H9 (cell line): ENCODE results near the gene TBC1D22A. TPM values are rescaled to one million over a fixed set of nuclear protein-coding genes. Genes with fewer than 3 reads are reported as not detected.

Source experiments
- DNase-seq: peaks from one replicate; pipeline ENCODE4 v3.0.0-alpha.2; 2017
- H2AFZ ChIP-seq: one replicate; pipeline ENCODE4 v1.6.1; 2013; ENCODE audit warnings: mild to moderate bottlenecking, low read length, control low read depth, moderate library complexity
- H2AK5ac ChIP-seq: 2 replicates; pipeline ENCODE4 v1.6.1; 2013; ENCODE audit warnings: low read length, control low read depth, mixed read lengths; ENCODE audit not compliant: insufficient read length
- H2BK120ac ChIP-seq: one replicate; pipeline ENCODE4 v1.6.1; 2013; ENCODE audit warnings: low read depth, mild to moderate bottlenecking, low read length, control low read depth, inconsistent platforms; ENCODE audit not compliant: poor library complexity, severe bottlenecking
- H2BK12ac ChIP-seq: 2 replicates; pipeline ENCODE4 v1.6.1; 2013; ENCODE audit warnings: low read length, control low read depth, mixed read lengths, low read depth; ENCODE audit not compliant: insufficient read length
- H2BK15ac ChIP-seq: 2 replicates; pipeline ENCODE4 v1.6.1; 2013; ENCODE audit warnings: low read depth, low read length, control low read depth
- H2BK20ac ChIP-seq: one replicate; pipeline ENCODE4 v1.6.1; 2013; ENCODE audit warnings: low read depth, mild to moderate bottlenecking, low read length, control low read depth, inconsistent platforms; ENCODE audit not compliant: poor library complexity, severe bottlenecking
- H2BK5ac ChIP-seq: 2 replicates; pipeline ENCODE4 v1.6.1; 2013; ENCODE audit warnings: low read length, control low read depth, mixed read lengths; ENCODE audit not compliant: insufficient read length
- H3K14ac ChIP-seq: 2 replicates; pipeline ENCODE4 v1.6.1; 2013; ENCODE audit warnings: low read length, control low read depth; ENCODE audit not compliant: insufficient read depth
- H3K18ac ChIP-seq: 2 replicates; pipeline ENCODE4 v1.6.1; 2013; ENCODE audit warnings: low read depth, mild to moderate bottlenecking, mixed read lengths, low read length, control low read depth; ENCODE audit not compliant: insufficient read length
- H3K23ac ChIP-seq: 2 replicates; pipeline ENCODE4 v1.6.1; 2013; ENCODE audit warnings: low read length, control low read depth, mixed read lengths, low read depth; ENCODE audit not compliant: insufficient read length
- H3K23me2 ChIP-seq: 2 replicates; pipeline ENCODE4 v1.6.1; 2013; ENCODE audit warnings: low read depth, mild to moderate bottlenecking, mixed read lengths, low read length, control low read depth; ENCODE audit not compliant: insufficient read length, poor library complexity, severe bottlenecking
- H3K27ac ChIP-seq: 2 replicates; pipeline ENCODE4 v1.5.1; 2013; ENCODE audit warnings: low read length, control low read depth, mixed read lengths, low read depth; ENCODE audit not compliant: insufficient read length
- H3K27me3 ChIP-seq: 2 replicates; pipeline ENCODE4 v1.6.1; 2013; ENCODE audit warnings: low read length, control low read depth, inconsistent platforms; ENCODE audit not compliant: insufficient read depth
- H3K4ac ChIP-seq: 2 replicates; pipeline ENCODE4 v1.6.1; 2013; ENCODE audit warnings: low read depth, mild to moderate bottlenecking, control low read depth, inconsistent platforms, low read length, moderate library complexity
- H3K4me1 ChIP-seq: 2 replicates; pipeline ENCODE4 v1.6.1; 2013; ENCODE audit warnings: low read length, control low read depth, inconsistent platforms; ENCODE audit not compliant: insufficient read depth
- H3K4me2 ChIP-seq: 2 replicates; pipeline ENCODE4 v1.6.1; 2013; ENCODE audit warnings: low read length, control low read depth, mixed read lengths; ENCODE audit not compliant: insufficient read length, insufficient read depth
- H3K56ac ChIP-seq: 2 replicates; pipeline ENCODE4 v1.6.1; 2013; ENCODE audit warnings: low read depth, mild to moderate bottlenecking, mixed read lengths, low read length, control low read depth; ENCODE audit not compliant: insufficient read length
- H3K79me1 ChIP-seq: 2 replicates; pipeline ENCODE4 v1.6.1; 2013; ENCODE audit warnings: low read depth, mild to moderate bottlenecking, moderate library complexity, low read length, control low read depth, inconsistent platforms; ENCODE audit not compliant: insufficient read depth, poor library complexity, severe bottlenecking
- H3K79me2 ChIP-seq: 2 replicates; pipeline ENCODE4 v1.6.1; 2013; ENCODE audit warnings: low read length, control low read depth, inconsistent platforms; ENCODE audit not compliant: insufficient read depth
- H3K9ac ChIP-seq: 2 replicates; pipeline ENCODE4 v1.6.1; 2013; ENCODE audit warnings: low read length, control low read depth, mixed read lengths; ENCODE audit not compliant: insufficient read length; ENCODE audit errors: extremely low read depth
- H3K9me3 ChIP-seq: one replicate; pipeline ENCODE4 v1.6.1; 2013; ENCODE audit warnings: low read depth, low read length, inconsistent platforms; ENCODE audit not compliant: control insufficient read depth
- H3T11ph ChIP-seq: one replicate; pipeline ENCODE4 v1.6.1; 2013; ENCODE audit warnings: mild to moderate bottlenecking, low read length, control low read depth, inconsistent platforms
- H4K20me1 ChIP-seq: one replicate; pipeline ENCODE4 v1.6.1; 2013; ENCODE audit not compliant: control insufficient read depth, insufficient read length, insufficient read depth
- H4K5ac ChIP-seq: 2 replicates; pipeline ENCODE4 v1.6.1; 2013; ENCODE audit warnings: low read depth, mild to moderate bottlenecking, mixed read lengths, low read length, control low read depth; ENCODE audit not compliant: insufficient read length
- H4K8ac ChIP-seq: replicated peaks from 2 replicates; pipeline ENCODE4 v1.6.1; 2013; ENCODE audit warnings: low read length, control low read depth, mixed read lengths, low read depth; ENCODE audit not compliant: insufficient read length
- H4K91ac ChIP-seq: 2 replicates; pipeline ENCODE4 v1.6.1; 2013; ENCODE audit warnings: low read depth, mild to moderate bottlenecking, moderate library complexity, mixed read lengths, low read length, control low read depth; ENCODE audit not compliant: insufficient read length
- H3K27ac Mint-ChIP-seq, 3 experiments: 2 replicates in 2 of 3; 3 replicates in 1 of 3; pipeline ENCODE4 v1.8.0; 2020 to 2021; ENCODE audit warnings: mixed read lengths in 3 of 3, mild to moderate bottlenecking in 1 of 3, moderate library complexity in 1 of 3
- H3K27me3 Mint-ChIP-seq: 2 replicates; pipeline ENCODE4 v1.8.0; 2021; ENCODE audit warnings: low read depth, mild to moderate bottlenecking, moderate library complexity, mixed read lengths
- H3K36me3 Mint-ChIP-seq, 3 experiments: 2 replicates in 2 of 3; 3 replicates in 1 of 3; pipeline ENCODE4 v1.8.0; 2020 to 2021; ENCODE audit warnings: low read depth in 3 of 3, mixed read lengths in 3 of 3; ENCODE audit not compliant: insufficient read depth in 1 of 3
- H3K4me1 Mint-ChIP-seq, 2 experiments: 2 replicates each; pipeline ENCODE4 v1.8.0; 2020; ENCODE audit warnings: mixed read lengths in 2 of 2
- H3K4me3 Mint-ChIP-seq, 2 experiments: 2 replicates in 1 of 2; 3 replicates in 1 of 2; pipeline ENCODE4 v1.8.0; 2020 to 2021; ENCODE audit warnings: mild to moderate bottlenecking in 2 of 2, mixed read lengths in 2 of 2, moderate library complexity in 1 of 2
- H3K9me3 Mint-ChIP-seq, 2 experiments: 2 replicates in 1 of 2; 3 replicates in 1 of 2; pipeline ENCODE4 v1.8.0; 2020; ENCODE audit warnings: mild to moderate bottlenecking in 2 of 2, mixed read lengths in 2 of 2, moderate library complexity in 1 of 2
- WGBS: extraction: QIAGEN DNeasy Blood & Tissue Kit; methylation state at CpG from one replicate; pipeline ENCODE4 v1.1.7; 2013; ENCODE audit warnings: missing lambda C conversion rate, low lambda C conversion rate, mixed read lengths; ENCODE audit not compliant: insufficient read length; ENCODE audit errors: extremely low coverage; 5-methylcytosine and 5-hydroxymethylcytosine counted together
- total RNA-seq: library from RNA; stranded (reverse); gene quantifications from 2 replicates; pipeline ENCODE4 v1.2.1, GENCODE V29; 2021
- TF ChIP-seq, protein P1 (sequence below): fragments of 200-600 bp; sonication (generic); conservative IDR thresholded peaks from 3 replicates; pipeline ENCODE4 v1.8.0; 2021; ENCODE audit warnings: antibody characterized with exemption, mild to moderate bottlenecking

Gene TBC1D22A
- total RNA-seq, 1 experiment from 2014 or later = 20.8 TPM

DNA sequence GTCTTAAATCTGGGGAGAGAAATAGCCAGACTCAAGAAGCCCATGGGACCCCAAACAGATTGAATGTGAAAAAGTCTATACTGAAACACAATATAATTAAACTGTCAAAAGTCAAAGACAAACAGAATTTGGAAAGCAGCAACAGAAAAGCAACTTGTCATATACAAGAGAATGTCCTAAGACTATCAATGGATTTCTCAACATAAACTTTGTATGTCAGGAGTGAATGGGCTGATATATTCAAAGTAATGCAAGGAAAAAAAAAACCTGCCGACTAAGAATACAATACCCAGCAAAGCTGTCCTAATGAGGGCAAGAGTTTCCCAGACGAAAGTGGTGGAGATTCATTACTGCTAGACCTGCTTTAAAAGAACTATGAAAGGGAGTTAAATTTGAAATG lies 73.2 kb downstream of the TBC1D22A start:
- H3K79me1 ChIP-seq = no peaks in the 10 kb centered on the region
- H4K8ac ChIP-seq = no peak overlapping the region
- Mint-ChIP-seq H3K4me3 (no peak overlapping the region), H3K36me3 (peaks cover 22 to 35% (median 26%) of the 10 kb centered on the region in 3 experiments), H3K27ac (no peak overlapping the region), H3K27me3 (no peaks in the 10 kb centered on the region; the same call in 1 of the 2 replicates), H3K9me3 (peaks cover 20 to 25% of the 10 kb centered on the region in 2 experiments), H3K4me1 (peaks cover 3 to 7% of the 10 kb centered on the region in 2 experiments)
- H3K4me2 ChIP-seq = no peak overlapping the region
- H3K27me3 ChIP-seq = no peaks in the 10 kb centered on the region
- H3K4ac ChIP-seq = no peak overlapping the region
- H2AK5ac ChIP-seq = no peak overlapping the region
- TF ChIP-seq, protein P1, sequence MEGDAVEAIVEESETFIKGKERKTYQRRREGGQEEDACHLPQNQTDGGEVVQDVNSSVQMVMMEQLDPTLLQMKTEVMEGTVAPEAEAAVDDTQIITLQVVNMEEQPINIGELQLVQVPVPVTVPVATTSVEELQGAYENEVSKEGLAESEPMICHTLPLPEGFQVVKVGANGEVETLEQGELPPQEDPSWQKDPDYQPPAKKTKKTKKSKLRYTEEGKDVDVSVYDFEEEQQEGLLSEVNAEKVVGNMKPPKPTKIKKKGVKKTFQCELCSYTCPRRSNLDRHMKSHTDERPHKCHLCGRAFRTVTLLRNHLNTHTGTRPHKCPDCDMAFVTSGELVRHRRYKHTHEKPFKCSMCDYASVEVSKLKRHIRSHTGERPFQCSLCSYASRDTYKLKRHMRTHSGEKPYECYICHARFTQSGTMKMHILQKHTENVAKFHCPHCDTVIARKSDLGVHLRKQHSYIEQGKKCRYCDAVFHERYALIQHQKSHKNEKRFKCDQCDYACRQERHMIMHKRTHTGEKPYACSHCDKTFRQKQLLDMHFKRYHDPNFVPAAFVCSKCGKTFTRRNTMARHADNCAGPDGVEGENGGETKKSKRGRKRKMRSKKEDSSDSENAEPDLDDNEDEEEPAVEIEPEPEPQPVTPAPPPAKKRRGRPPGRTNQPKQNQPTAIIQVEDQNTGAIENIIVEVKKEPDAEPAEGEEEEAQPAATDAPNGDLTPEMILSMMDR = no peak
- no peak overlapping the region for H3K9ac ChIP-seq
- no peak overlapping the region for H3K18ac ChIP-seq
- no peak overlapping the region for H2BK12ac ChIP-seq
- H2AFZ ChIP-seq = no peak overlapping the region
- no peak overlapping the region for H4K91ac ChIP-seq
- H2BK15ac ChIP-seq = no peak overlapping the region
- H3K14ac ChIP-seq = no peak overlapping the region
- no peak overlapping the region for H3K23ac ChIP-seq
- H4K20me1 ChIP-seq = no peaks in the 10 kb centered on the region
- no peak overlapping the region for H3T11ph ChIP-seq
- no peaks in the 10 kb centered on the region for H3K79me2 ChIP-seq
- H2BK20ac ChIP-seq = no peak overlapping the region
- no peaks in the 10 kb centered on the region; the same call in 1 of the 2 replicates for H3K4me1 ChIP-seq
- no peak overlapping the region for H2BK120ac ChIP-seq
- no CpG with 5 or more reads among the region's 2 CpGs for WGBS
- H2BK5ac ChIP-seq = no peak overlapping the region
- H4K5ac ChIP-seq = no peak overlapping the region
- no peaks in the 10 kb centered on the region for H3K23me2 ChIP-seq
- H3K9me3 ChIP-seq = no peaks in the 10 kb centered on the region
- H3K56ac ChIP-seq = no peak overlapping the region
- no peak overlapping the region for H3K27ac ChIP-seq
- DNase-seq = no peak
